GM21367 (cell line): ENCODE data around the gene SORCS2.

Experiments
- ATAC-seq: cut with Tn5 transposase; IDR thresholded peaks from one replicate; pipeline ENCODE4 v1.9.1; 2021; ENCODE audit not compliant: unreplicated experiment

The SORCS2 gene

DNA sequence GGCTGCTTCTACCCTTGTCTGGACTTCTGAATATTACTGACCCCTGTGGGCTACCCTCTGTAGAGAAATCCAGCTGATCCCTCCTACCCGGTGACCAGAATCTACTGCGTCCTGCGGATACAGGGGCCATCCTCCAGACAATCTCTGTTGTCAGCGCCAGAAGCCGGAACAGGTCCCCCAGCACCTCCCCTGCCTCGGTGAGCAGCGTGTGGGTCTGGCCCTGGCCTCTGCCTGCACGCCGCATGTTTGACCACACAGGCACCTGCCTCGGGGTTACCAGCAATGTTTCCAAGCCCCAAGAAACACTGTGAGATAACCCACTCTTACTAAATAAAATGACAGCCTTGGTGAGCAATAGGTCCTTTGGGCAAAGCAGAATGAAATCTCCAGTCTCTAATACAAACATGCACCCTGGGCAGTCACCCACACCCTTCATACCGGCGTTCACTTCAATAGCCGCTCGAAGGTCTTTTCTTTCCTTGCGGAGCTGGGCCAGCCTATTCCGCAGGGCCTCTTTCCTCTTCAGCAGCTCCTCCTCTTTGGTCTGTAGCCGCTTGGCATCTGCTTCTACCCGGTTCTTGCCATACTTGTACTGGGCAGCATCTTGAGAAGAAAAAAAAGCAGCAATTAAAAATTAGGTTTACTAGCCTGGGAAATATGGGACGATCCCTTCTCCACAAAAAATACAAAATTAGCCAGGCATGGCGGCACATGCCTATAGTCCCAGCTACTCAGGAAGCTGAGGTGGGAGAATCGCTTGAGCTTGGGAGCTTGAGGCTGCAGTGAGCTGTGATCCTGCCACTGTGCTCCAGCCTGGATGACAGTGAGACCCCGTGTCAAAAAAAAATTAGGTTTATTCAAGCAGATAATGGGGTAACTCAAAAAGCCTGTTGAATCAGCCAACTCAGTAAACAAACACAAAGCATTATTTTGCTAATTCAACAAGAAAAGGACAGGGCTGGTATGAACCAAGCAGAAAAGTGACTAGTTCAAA lies 582.3 kb downstream of the SORCS2 start:
- no peak for ATAC-seq

DNA sequence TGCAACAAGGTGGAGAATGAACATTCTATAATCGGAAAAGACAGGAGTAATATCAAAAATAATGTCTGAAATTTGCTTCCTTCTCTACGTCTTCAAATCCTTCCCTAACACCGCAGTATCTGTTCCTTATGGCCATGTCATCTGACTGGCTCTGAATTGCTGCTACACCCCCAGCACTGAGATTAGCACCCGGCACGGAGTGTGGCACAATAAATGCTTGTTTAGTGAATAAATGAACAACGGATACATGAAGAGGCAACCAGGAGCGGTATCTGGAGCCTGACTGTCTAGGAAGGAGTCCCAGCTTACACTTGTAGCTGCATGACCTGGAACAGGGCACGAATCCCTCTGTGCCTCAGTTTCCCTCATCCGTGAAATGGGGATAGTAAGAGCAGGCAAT lies 583.1 kb downstream of the SORCS2 start:
- no peak for ATAC-seq

DNA sequence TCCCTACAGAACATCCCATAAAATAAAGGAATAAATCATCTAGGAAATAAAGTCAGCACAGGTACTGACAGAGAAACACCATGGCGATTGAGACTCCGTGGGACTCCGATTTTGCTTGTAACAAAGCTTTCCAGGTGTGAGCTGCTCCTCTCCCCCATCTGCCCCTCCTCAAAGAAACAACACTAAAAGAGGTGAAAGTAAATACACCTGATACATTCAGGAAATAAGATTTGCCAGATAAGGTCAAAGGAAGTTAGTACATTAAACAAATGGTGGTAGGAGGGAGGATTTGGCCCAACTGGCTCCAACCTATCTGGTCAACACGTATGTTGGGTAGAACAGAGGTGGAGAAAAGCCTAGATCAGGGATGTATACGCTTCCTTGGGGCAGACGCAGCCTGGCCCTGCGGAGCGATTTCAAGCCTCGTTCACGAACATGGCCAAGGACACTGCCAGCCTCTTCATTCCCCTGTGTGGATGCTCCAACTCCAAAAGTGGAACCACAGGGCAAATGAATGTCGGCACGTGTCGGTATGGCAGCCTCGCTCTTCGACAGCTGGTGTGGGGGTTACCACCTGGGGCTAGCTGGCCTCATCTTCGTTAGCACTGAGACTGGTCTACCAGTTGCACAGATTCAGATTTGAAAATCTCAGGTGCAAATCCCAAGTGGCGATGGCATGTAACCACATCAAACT lies 584.8 kb downstream of the SORCS2 start:
- ATAC-seq: no peak

DNA sequence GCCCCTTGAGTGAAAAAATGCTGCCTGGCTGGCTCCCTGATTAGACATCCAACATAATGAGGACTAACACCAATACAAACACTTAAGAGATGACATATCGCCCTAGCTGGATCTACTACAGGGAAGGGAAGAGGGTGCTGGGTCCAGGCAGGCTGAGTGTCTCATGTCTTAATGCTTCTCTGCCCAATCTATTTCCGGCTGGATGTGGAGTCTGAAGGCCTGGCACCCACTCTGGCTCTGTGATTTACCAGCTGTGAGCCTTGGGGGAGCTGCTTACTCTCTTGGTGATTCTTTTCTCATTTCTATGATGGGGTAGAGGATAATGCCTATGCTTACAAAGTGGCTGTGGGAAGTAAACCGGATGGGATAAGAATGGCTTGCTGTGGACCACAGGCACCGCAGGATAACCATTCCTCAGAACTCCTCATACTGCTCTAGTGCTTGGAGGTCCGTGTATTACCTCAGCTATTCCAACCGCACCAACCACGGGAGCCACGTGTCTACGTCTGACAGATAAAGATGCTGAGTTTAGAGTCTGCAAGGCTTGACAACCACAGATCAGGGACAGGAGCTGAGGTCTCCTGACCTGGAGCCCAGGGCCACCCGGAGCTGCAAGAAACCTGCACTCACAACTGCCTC lies 585.7 kb downstream of the SORCS2 start:
- no peak for ATAC-seq

DNA sequence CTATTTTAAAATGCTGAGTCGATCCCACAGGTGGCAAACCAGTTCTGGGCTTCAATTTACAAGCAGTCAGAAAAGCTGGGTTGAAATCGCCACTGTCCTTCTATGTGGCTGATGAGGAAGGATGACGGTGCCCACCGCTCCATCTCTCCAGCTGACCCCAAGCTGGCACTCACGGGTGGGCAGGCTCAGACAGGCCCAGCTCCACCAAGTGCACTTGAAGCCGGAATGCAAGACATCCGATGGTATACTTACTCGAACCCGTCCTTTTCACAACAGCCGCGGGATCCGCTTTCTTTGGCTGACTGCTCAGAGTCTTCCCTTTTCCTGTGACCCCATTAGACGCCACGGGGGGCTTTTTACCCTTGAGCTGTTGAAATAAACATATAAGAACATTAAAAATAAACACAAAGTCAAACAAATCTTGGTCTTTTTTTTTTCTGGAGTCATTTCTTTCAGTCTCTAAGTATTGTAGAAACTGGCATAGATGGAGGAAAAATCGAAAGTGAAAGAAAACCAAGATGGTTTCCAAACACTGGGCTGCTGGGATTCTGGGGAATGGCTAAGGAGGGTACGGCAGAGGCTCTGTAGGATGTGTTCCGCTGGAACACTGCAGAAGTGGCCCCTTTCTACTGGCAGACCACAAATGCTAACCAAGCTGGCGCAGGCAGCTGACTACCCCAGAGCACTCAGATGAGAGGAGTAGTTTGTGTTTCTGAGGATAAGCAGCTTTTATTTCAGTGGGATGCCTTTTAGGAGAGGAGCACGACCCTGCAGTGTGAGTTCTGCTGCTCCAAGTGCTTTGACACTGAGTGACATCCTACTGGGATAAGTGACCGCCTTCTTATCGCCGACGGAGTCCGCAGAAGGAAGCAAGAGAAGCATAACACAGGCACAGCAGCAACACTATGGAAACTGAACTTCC lies 586.4 kb downstream of the SORCS2 start:
- ATAC-seq: no peak

DNA sequence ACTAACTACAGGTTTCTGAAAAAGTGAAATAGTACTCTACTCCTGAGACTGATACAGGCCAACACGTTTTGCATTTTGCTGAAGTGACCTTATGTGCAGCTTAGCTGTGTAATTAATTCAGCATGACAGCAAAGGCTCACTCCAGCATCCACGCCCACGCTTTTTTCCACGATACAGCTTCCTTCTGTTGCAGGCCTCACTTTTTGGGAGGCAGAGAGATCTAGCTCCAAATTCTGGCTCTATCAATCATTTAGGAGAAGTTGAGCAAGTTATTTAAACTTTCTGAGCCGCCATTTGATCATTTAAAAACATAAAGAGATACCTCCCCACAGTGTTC lies 587.1 kb downstream of the SORCS2 start:
- no peak for ATAC-seq

DNA sequence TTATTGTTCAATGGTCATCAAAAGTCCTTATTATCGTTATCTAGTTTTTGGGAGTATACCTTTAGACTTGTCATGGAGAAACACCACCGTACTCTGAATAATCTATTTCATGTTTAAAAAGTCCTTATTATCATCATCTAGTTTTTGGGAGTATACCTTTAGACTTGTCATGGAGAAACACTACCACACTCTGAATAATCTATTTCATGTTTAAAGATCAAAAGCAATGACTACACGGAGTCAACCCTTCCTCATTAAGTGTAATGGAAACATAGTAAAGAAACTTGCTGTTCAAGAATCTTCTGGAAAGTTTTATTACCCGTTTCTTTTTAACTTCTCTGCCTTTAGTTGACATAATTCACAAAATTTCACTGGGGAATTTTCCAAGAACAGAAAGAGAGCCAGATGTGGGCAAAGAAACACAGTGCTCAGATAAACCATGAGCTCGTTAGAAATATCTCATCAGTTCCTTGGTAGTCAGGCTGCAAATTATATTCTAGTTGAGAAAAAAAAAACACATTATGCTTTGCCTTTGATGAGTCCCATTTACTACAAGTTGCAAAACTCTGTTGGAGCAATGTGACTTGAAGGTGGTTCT lies 588.5 kb downstream of the SORCS2 start:
- ATAC-seq: no peak

DNA sequence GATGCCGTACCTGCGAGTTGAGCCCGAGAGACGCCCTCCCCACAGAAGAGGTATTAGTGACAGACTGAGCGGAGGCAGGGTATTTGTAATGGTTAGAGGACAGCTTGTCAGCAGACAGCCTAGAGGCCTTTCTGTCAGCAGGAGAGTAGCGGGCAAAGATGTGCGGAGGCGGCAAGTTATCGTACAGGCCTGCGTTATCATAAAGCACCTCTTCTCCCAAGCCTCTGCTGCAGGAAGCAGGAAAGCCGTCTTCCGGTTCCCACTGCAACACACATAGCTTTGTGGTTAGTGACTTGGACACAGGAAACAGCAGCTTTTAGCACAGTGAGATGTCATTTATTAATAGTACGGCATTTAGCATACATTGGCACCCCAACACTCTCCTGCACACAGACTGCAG lies 589.0 kb downstream of the SORCS2 start:
- ATAC-seq: no peak

DNA sequence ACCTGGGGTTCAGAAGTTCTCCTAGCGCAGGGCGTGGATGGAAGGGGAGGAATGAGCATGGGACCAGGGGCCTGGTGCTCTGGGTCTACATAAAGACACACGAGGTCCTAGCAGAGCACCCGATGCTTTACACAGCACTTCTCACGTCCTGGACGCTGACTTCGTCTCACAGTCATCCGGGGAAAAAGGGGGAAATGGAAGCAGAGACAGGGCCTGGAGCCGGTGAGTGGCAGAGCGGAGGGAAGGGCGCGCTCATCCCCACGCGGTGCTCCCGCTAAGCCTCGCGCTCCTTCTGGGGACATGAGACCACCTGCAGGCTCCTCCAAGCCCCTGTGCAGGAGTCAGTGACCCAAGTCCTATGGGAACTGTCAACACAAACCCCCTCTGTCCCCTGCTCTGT lies 589.7 kb downstream of the SORCS2 start:
- no peak for ATAC-seq

DNA sequence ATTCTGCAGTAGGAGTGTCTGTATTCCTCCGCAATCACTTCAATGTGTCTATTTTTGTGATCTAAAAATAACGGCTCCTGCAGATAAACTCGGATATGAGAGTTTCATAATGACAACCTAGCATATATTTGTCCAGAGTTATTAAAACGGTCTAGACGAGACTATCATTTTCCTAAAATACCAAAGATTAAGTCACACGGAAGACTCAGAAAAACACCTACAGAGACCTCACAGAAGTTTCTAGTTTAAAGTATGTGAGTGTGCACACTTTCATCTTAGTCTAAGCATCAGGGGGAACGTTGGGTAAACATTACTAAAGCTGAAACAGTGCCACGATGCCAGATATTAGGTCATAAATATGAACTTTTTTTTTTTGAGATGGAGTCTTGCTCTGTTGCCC lies 590.4 kb downstream of the SORCS2 start:
- ATAC-seq: no peak

DNA sequence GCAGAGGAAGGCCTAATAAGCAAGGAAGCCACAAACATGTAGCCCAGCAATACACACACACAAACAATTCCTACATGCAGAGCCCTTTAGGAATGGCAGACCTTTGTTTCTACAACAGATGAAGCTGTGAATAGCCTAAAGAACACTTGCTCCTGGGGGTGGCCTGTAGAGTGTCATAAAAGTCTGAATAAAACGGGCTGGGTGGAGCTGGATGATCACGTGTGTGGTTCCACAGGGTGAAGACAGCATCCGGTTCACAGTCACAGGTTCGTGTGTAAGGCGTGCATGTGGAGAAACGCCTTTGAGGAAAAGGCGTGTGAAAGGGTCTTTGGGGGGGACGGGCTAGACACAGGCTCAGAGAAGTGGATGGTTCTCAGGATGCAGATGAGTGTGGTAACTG lies 591.2 kb downstream of the SORCS2 start:
- ATAC-seq: no peak

DNA sequence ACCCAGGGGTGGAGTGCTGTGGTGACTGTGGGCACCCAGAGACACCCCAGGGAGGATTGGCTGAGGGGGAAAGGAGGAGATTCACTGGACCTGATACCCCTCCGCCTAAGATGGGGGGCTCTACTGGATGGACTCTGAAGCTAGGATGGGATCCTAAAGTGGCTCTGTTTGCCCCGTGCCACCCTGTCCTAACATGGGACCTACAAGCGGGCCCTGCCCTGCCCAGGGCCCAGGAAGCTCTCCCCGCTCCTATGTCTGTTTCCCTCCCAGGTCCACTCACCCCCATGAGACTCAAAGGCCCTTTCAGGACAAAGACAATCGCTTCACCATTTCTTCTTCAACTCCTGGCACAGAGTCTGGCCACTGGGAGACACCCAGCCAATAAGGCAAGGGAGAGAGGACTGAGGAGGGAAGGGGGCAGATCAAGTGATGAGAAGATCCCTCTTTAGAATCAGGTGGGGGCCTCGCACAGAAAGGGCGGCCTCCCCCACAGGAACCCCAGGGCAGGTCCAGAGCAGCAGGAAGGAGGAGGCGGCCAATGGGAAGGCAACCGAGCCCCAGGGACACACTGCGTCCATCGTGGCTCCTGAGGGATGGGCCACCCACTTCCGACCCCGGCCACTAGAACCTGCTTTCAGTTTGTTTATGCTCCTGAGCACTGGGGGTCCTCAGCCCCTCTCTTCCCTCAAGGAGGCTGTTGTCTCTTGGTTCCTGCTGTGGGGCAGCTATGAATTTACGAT lies 592.0 kb downstream of the SORCS2 start:
- ATAC-seq: no peak

DNA sequence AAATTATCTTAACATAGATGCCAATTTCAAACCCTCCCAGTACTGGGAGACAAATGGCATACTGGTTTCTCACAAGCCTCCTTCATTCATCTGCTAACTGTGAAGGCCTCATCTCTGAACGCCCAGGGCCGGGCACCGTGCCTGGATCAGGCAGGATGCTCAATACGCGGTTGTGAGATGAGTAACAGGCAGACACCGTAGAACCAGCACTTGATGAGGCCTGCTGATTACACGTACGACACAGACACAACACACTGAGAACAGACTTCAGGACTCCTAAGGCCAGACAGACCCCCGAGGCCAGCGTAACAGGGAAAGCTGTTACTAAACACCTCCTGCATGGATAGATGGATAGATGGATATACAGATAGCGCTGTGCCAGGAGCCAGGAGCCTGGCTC lies 592.7 kb downstream of the SORCS2 start:
- no peak for ATAC-seq

DNA sequence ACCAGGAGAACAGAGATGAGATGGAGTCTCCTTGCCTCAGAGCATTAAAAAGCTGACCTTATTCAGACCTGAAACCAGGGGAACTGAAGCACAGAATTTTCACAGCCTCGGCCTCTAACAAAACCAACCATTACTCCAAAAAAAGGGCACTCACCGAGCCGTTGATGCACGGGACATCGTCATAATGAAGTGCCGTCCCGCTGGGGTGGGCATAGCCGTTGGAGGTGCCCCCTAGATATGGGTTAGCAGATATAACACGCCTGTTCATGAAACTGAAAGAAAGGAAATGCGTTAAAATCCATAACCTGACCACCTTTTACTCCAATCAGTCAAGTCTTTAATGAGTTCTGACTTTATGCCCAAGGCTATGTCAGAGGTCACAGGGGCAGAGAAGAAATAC lies 593.7 kb downstream of the SORCS2 start:
- ATAC-seq: no peak

DNA sequence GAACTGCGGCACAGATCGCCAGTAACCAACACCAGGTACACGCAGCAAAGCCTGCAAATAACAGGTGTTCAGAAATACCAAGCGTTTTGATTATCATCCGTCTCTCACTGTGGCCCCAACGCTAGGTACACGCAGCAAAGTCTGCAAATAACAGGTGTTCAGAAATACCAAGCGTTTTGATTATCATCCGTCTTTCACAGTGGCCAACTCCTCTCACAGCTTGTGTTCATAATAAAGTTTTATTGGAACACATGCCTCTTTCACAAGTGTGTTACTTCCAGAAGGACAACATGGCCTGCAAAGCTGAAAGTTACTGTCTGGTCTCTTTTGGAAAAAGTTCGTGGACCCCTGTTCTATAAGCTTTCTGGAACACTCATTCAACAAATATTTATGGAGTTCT lies 594.2 kb downstream of the SORCS2 start:
- no peak for ATAC-seq

DNA sequence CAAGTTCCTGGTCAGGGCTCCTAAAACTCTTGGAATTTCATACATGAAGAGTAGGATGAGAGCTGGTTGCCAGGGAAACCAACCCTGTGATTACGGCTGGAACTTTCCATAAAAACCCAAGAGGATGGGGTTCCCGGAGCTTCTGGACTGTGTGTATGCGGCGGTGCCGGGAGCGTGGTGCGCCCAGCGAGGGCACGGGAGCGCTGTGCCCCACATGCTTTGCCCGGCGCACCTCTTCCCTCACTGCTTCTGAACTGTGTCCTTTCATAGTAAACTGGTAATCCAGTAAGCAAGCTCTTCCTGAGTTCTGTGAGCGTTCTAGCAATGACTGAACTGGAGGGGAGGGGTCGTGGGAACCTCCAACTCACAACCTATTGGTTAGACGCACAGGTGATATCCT lies 594.7 kb downstream of the SORCS2 start:
- no peak for ATAC-seq

DNA sequence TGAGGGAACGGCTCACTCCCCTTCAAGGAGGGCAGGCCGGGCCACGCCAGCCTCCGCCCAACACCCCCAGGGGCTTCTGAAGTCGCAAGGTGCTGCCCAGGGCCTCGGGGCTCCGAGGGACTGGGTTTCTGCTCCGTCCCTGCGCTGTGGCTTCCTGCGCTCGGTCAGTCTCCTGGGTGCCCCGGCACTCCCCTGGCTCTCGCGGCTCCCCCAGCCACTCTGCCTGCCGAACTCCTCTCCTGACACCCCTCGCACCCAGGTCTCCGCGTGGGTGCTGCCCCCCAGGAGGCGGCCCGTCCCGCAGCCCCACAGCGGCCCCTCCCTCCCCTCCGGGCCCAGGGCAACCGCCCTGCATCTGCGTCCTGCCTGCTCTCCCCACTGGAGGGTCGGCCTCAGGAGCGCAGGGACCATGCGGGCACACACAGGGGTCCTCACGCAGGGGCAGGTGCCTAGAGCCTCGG lies 595.4 kb downstream of the SORCS2 start:
- no peak for ATAC-seq

DNA sequence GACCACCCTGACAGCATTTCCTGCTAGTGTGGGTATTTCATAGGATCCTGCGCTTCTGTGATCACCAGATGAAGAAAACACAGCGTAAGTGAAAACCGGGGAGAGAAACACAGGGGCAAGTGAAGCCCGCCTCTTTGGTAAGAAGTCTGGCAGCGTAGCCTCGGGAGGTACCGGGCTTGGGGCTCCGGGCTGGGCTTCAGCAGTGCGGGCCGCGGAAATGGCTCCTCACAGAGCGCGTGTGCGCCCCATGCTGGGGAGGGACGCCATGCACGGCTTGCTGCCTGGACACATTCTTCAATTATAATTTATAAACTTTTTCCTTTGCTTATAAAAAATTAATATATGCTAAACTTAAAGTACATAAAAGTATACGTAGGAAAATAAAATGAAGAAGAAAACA lies 595.9 kb downstream of the SORCS2 start:
- no peak for ATAC-seq

DNA sequence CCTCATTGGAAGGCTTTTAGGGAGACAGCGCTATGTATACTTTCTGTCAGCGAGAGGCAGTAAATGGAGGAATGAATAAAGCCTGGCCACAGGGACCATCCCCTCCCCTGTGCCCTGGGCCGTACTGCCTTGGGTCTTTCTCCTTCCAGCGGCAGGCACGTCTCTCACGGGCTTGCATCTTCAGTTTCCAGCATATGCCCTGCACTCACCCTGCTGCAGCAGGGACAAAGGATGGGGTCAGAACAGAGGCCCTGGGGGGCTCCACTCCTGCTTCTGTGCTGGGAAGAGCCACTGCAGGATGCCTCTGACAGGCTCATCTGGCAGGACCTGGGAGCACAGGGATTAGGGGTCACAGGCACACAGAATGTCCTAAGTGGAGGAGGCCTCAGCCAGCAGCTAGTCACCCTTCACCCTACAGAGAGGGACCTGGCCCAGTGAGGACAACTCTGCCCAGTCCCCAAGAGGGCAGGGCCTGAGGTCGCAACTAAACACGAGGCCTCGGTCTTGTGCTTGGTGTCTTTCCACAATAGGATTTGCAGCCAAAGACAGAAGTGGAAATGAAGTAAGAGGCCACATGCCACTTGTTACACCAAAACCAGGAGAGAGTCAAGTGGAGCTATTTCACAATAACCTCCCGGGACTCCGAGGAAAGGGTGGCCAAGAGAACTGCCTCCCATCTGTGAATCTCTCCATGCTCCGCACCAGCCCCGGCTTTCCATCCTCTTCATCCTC lies 596.5 kb downstream of the SORCS2 start:
- ATAC-seq: no peak
